Stimulated activated CD4-positive, alpha-beta T cell treated with anti-CD3 and anti-CD28 coated beads, Interleukin-1b, Interleukin-23, amount 100 ng/mL, for 4 hours (primary cell): Measurements from ENCODE around the gene TMED7.
A peak's percentile ranks its signal among the peaks of the same experiment; 100 is the strongest.
"Not testable (repeated sequence)": the region's sequence is repeated elsewhere in the genome, so short reads cannot be mapped to it uniquely, and the experiment has no call there.

Source experiments
- DNase-seq, 2 donors: peaks; one replicate each; pipeline ENCODE4 v3.0.0-alpha.2; 2020; ENCODE audit warnings: low read depth in 2 of 2

Gene TMED7

DNA sequence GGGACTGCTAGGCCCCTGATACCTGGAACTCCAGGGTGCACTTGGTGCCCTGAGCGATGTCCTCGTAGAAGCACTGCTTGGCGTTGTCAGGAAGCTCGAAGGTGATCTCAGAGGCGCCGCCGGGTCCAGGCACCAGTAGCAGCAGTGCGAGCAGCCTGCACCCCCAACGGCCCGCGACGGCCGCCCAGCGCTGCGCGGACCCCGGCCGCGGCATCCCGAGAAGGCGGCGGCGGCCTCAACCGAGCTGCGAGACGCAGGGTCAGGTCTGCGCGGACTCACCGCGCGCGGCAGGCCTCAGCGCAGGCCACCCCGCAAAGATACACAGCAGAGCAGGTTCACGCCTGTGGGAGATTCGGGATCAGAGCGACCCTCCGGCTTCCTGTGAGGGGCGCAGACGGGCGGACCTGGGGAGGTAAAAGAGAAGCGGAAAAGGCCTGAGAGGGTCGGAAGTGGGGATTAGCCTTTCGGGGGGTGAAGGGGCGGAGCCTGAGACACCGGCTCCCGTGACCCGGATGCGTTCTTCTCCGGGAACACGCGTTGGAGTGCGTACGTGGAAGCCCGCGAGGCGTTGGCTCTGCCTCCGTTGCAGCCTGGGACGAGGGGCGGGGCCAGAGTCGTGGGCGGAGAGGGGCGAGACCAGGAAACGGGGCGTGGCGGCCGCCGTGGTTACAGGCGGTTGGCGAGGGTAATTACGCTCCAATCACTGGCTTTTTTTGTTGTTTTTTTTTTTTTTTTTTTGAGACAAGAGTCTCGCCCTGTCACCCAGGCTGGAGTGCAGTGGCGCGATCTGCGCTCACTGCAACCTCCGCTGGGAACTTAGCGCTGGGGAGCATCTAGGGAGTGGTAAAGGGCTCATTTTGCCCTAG, at the start of gene TMED7:
Gene TMED7, minus strand, starts transcription at position 458 of the 866 bp plus-strand sequence. Its CDS starts 244 bp downstream, at position 214.
- DNase-seq: peak; percentile 100

DNA sequence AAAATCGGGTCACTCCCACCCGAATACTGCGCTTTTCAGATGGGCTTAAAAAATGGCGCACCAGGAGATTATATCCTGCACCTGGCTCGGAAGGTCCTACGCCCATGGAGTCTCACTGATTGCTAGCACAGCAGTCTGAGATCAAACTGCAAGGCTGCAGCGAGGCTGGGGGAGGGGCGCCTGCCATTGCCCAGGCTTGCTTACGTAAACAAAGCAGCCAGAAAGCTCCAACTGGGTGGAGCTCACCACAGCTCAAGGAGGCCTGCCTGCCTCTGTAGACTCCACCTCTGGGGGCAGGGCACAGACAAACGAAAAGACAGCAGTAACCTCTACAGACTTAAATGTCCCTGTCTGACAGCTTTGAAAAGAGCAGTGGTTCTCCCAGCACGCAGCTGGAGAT, 48.9 kb upstream of the TMED7 start:
- not testable (repeated sequence) for DNase-seq

DNA sequence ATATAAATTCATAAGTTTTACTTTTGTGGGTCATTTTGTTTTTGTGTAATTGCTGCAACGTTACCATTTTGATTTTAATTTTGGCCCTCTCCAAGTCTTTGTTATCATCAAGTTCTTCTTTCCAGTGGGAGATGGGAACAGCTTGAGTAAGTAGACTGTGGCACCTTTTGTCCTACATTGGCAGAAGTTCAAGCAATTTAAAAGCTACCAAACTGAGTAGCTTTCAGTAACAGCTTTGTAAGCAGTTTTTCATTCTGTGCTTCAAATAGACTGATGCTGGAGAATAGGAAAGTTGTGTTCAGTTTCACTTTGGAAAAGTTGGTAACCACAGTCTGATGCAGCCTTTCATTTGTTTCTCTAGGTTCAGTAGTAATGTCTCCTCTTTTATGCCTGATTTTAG, 47.8 kb upstream of the TMED7 start:
- no peak for DNase-seq

DNA sequence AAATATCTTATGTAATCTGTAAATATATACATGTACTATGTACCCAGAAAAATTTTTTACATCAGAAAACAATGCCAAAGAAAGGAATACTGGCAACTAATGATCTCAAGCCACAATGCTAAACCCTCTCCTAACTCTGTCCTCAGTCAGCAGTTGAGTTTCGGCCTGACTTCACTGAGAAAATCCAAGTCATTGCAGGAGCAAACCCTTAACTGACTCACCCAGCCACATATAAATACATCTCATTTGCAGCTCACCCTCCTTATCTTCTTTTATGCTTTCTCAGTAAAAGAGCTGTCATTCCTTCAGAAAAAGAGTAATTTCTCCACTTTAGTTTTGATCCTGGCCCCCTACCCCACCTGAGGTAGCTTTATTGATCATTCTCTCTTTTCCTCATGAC, 46.1 kb upstream of the TMED7 start:
- DNase-seq: no peak

DNA sequence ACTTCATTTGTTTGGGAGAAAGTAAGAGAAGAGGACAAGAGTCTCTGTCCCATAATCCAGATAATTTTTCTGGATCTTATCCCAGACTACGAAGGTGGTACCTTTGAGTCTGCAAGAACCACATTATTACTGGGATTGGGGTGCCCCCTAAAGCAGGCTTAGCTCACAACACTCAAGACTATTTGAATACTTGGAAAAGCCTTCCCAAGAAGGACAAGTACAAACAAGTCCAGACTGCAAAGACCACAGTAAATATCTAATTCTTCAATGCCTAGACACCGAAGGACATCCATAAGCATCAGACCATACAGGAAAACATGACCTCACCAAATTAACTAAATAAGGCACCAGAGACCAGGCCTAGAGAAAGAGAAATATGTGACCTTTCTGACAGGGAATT, 40.2 kb upstream of the TMED7 start:
- DNase-seq: no peak

DNA sequence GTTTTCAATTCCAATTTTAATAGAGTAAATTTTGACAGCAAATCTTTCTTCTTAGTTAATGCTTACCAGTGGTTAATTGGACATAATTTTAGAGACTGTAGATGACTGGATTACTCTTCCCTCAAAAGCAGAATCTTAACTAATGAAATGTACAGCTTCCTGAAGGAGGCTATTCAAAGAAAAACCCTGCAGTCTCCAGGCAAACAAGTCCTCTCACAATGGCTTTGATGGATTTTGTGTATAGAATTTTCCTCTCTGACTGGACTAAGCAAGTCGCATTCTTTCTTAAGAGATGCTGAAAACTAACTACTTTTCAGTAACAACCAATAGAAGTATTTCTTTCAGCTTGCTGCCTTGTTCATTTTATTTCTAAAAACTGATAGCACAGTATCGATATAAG, 35.7 kb upstream of the TMED7 start:
- no peak for DNase-seq

DNA sequence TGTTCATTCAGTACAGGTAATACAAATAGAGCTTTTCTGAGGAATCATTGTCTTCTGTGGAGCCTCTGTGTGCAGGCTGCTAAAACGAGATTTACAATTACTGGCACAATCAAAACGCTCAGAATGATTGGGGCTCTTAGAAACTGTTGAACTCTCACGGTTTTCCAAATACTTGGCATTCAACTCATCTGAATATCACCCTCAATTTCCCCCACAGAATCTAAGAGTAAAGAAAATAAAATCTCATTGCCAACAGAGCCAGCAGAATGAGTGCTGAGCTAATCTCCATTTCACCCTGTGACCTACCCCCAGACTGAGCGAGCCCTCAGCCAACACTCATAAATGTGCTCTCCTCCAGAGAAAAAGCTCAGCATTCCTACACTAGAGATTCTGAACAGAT, 35.3 kb upstream of the TMED7 start:
- no peak for DNase-seq

DNA sequence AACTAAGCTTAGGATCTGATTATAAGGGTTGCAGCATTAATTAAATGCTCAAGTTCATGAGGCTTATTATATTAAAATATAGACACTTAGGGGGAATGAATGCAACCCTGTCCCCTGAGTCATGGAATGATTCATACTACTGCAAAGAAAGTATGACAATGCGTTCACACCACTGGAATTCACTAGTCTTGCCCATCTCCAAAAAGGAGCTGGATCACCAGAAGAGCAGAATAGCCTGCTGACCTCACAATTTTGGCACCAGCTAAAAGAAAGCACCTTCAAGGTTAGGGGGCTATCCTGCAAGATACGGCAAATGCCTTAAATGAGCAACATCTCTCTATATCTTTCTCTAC, 32.0 kb upstream of the TMED7 start:
- no peak for DNase-seq

DNA sequence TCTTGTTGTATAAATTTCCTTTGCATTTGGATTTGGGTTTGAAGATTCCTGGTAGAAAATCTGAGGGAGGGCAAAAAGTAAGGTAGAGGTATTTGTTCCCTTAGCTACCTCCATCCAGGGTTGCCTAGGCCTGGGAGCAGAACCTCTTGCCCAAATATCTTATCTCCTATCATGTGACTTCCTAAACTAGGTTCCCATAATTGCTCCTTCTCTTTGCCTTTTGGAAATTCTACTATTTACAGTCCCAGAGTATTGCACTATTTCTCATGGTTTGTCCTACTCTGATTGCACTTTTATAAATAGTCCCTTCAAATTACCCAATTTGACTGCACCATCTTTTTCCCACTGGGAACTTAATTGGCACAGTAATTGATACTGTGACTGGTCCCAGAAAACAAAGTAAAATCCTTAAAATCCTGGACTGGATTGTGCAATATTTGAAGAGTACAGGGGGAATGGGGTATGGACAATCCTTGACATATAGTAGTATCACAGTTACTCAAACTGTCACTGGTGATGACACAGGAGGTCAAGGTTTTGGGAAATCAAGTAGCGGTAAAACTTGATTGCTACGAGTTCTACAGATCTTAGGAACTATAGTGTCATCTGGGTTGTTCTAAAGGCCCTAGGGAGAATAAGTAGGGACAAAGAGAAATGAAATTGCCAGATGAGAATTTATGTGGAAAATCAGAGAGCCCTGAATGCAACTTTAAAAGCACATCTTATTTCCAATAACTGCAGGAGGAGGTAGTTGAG, 31.5 kb upstream of the TMED7 start:
- no peak for DNase-seq

DNA sequence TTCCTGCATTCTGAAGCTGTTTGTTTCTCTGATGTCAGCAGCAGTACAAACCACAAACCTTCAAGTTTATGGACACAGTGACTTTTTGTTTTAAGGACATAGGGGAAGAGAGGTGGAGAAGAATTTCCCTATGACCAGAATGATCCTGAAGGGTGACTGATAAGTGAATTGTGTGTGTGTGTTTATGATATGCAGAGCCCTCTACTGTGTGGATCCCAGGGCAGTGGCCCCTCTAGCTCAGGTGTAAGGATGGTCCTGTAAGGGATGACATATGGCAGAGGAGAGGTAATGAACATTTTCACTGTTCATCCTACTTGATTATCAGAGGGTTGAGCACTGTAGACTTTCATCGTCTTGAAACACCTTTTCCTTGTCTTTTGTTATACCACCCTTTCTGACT, 30.6 kb upstream of the TMED7 start:
- no peak for DNase-seq

DNA sequence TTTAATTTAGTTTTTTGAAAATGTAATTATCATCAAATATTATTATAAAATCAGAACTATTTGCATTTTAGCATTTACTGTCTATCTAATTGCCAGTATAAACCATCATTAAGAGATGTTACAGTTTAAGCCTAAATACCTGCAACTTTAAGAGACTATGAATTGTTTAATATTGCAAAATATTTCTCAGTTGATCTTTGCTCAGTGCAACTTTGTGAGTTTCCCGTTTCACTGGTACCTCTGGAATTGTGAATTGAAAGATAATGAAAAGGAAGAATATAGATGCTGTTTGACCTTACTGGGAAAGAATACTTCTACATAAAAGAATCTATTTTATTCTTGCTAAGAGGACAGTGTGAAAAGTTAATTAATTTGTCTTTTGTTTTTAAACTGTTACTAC, 30.2 kb upstream of the TMED7 start:
- no peak for DNase-seq

DNA sequence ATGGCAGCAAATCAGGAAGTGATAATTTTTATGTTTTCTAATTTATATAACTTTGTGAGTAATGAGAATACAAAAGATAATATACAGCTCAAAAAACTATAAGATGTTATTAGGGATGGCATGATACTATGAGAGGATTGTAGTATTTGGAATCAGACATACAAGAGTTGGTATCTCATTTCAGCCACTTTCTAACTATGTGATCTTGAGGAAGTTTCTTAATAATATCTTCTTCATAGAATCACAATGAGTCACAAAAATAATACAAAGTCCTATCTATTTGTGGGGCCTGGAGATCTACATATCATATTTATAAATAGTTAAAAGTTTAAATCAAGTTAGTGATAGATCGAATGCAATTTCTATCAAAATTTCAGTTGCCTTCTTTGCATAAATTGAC, 23.7 kb upstream of the TMED7 start:
- no peak for DNase-seq

DNA sequence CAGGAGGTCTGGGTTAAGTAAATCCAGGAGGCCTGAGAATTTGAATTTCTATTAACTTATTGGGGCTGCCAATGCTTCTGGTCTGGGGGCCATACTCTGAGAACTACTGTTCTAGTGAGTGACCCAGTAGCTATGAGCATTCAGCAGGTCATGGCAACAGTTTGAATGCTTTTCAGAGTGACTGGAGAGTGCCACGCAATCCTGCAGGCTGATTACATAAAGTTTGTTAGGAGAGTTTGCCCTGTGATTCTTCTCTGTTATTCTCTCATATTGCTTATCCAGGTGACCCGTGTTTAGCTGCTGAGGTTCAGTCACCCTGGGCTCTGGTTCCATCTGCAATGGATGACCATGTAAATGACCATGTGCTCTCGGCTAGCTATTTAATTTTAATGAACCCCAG, 22.2 kb upstream of the TMED7 start:
- no peak for DNase-seq

DNA sequence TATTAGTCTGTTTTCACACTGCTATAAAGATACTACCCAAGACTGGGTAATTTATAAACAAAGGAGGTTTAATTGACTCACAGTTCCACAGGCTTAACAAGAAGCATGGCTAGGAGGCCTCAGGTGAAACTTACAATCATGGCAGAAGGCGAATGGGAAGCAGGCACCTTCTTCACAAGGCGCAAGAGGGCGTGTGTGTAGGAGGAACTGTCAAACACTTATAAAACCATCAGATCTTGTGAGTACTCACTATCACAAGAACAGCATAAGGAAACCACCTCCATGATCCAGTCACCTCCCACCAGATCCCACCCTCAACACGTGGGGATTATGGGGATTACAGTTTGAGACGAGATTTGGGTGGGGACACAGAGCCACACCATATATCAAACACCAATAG, 19.6 kb upstream of the TMED7 start:
- DNase-seq: not testable (repeated sequence)

DNA sequence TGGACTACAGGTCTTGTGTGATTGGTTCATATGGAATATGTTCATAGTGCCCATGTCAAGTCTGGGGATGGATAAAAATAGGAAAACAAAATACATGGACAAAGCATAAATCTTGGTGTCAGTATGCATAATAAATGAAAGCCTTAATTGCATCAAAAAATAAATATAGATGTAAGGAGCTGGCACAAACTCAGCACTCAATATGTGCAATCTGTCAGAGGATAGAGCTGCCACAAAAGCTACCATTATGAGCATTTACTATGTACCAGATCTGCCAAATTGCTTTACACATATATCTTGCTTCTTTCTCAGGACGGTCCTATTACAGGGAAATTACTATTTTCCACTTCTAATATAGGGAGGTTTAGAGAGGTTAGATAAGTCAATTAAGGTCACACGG, 18.2 kb upstream of the TMED7 start:
- no peak for DNase-seq

DNA sequence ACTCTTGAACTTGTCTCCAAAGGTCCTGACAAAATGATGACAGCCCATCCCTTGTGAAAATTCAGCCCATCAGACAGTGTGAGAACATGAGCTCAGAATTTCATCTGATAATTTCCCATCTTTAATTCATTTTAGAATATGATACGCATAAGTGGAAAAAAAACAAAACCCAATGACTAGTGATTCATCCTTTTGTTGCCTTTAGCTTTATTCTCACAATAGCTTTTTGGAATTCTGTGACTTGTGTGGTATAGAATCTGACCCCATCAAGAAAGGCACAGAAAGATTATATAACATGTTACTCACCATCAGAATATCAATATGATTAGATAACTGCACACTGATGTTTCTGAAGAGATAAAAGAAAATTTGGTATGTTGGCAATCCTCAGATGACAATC, 16.1 kb upstream of the TMED7 start:
- no peak for DNase-seq

DNA sequence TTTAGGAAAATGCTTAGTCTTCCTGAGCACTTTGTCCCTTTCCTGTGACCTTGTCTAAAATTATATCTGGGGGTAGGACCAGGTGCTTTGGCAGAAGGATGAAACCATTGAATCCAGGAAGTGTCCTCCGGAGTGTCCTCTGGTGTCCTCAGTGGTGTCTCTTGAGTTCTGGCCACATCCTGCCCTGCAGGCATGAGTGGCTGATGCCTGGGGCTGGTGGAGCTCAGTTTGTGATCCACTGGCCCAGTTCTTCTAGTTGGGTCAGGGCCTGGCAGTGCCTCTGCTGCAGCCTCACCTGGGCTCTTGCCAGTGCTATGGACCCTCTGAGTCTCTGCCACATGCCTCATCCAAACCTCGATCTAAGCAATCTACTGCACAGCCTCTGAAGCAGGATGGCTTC, 14.4 kb upstream of the TMED7 start:
- DNase-seq: no peak

DNA sequence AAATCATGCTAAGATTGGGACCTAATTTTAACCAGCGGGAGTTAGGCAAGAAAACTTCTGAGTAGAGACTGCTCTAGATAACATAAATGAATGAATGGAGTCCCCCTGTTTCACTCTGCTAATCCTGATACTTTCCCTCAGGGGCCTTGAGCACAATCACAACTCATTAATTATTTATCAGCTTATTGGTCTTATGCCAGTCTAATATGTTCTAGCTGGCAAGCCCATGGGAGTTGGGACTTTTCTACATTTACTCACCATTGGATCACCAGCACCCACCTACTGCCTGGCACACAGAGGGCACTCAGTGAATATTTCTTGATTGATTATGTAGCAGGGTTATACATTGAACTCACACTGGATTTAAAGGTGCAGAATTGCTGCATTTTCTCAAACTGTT, 13.5 kb upstream of the TMED7 start:
- DNase-seq: no peak

DNA sequence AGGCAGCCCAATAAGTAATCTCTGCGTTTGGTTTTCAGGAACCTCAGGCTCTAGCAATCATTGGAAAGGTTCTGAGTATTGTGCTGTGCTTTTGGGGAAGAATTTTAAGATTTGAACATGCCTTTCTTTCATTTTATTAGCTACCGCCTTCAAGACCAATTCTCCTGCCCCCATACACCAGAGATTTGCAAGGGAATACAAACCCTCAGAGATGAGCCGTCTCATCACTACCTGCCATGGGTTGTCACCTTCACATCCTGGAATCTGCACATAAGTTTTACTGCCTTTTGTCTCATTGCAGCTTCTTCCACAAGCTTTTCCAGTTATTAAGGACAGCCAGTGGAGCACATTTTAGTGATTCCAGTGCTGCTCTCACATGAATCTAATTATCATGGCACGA, 11.7 kb upstream of the TMED7 start:
- DNase-seq: no peak

DNA sequence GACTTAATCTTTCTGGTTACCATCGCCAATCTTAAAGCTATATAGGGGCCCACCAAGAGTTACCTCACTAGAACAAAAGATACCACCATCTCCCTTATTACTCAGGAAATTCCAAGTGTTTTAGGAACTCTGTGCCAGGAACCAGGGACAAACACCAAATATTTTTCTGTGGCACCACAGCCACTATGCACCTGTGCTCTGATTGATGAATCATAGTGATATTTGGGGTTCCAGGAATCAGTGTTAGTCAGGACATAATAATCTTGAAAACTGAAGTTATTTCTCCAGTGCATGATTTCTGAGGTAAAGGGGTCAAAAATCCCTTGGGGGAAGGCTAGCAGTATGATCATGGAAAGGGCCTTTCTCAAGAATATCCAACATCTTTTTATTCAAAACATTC, 10.2 kb upstream of the TMED7 start:
- no peak for DNase-seq

DNA sequence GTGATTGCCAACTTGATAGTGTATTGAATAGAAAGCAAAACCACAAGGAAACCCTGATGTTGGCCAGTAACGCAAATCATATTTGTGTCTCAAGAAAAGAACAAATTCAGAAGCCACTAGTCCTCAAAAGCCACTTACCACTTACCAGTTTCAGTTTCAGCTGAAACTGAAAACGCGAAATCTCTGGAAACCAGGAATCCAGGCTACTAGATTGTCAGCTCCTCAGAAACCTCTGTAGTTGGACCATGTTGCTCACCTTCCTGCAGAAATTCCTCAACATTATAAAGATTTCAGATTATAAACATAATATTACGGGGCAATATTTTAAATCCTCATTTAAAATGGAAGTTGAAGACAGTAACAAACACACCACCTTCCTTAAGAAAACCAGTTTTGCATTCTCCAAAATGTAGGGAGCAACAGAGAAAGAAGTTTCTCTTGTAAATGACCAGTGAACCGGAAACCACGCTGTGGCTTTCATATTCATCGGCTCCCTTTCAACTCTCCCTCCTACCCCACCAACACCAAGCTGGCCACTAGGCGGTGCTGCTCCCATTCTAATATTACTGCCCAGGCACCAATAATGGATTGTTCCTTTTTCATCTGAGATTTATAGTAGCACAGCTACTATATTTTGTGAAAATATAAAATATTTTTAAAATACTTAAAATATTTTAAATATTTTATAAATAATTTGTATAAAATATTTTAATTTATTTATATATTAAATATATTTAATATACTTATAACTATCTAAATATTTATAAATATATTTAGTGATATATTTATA, 8.7 kb upstream of the TMED7 start:
- DNase-seq: peak; percentile 75 to 78

DNA sequence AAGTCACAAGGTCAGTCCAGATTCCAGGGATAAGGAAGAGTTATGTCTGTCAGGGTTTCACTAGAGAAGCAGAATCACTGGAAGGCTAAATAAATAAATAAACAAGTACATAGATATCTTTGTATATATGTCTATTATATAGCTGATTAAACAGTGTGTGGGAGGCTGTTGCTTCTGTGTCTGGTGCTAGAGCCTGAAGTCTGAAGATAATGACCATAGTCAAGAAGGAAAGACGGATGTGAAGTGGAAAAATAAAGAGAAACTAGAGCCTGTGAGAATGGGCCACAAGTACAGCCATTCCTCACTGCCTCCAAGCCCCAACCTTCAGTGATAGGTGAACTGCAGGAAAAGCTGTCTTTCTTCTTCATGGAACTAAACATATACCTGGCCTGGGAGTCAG, 4.1 kb upstream of the TMED7 start:
- DNase-seq: no peak
